RPMI7951 (cell line): ENCODE results near the gene CDAN1. TPM values are rescaled to one million over a fixed set of nuclear protein-coding genes. Genes with fewer than 3 reads are reported as not detected.

Source experiments
- total RNA-seq: library from RNA; depleted of rRNA; stranded (reverse); fragments of >200 nt; shearing (Covaris generic); gene quantifications from 2 replicates; pipeline ENCODE4 v1.2.3, GENCODE V29; 2014; rRNA removed

CDAN1 gene
- total RNA-seq, 1 experiment from 2014 or later = 8.8 TPM

Other genes with a start within 250 kb of the CDAN1 start
- 37.0 and 40.4 TPM in 2 replicates for gene ZNF106, start 246.0 kb downstream of the CDAN1 start, total RNA-seq
- gene SNAP23, start 241.5 kb downstream of the CDAN1 start, total RNA-seq = 101 and 108 TPM in 2 replicates
- gene LRRC57, start 188.3 kb downstream of the CDAN1 start, total RNA-seq = 32.3 and 33.7 TPM in 2 replicates
- gene HAUS2, start 188.3 kb downstream of the CDAN1 start, total RNA-seq = 42.1 and 59.8 TPM in 2 replicates
- gene STARD9, start 161.5 kb downstream of the CDAN1 start, total RNA-seq = 4.4 and 5.9 TPM in 2 replicates
- 8.9 and 14.6 TPM in 2 replicates for gene TTBK2, start 183.7 kb upstream of the CDAN1 start, total RNA-seq